T follicular helper cell (primary cell): Measurements from ENCODE around the gene HSD11B1.
A peak's percentile ranks its signal among the peaks of the same experiment; 100 is the strongest.

Experiments
- DNase-seq: peaks from one replicate; pipeline ENCODE4 v3.0.0-alpha.2; 2020; ENCODE audit warnings: low read depth

HSD11B1 gene

DNA sequence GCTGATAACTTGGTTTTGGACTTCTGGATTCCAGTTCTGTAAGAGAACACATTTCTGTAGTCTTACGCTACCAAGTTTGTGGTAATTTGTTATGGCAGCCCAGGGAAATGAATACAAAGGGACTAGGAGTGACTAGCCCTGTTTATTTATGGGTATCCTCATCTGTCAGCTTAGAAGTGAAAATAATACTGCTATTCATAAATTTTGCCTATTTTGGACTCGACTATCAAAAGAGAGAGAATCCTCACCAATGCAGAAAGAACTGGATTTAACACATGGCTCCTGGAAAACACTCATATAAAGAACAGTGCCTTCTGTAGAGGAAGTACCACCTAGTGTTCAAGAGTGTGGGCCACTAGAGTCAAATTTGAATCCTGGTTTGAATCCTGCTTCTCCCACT, 22.6 kb downstream of the HSD11B1 start:
- DNase-seq = no peak

DNA sequence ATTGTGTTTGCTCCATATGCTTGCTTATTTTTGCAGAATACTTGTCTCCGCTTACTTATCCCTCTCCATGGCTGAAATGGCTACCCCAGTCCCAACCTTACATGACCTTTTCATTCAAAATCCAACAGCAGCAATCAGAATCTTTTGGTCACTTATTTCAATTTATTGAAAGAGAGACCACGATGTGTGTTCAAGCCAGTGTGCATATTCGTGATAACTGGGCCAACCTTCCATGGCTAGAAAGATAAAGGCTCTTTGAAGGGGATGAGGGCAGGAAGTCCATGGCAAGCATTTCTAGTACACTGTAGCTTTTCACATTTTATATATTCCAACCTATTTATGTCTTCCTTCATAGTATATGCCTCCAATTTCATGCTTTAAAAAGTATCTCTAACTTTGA, 23.1 kb downstream of the HSD11B1 start:
- DNase-seq = no peak

DNA sequence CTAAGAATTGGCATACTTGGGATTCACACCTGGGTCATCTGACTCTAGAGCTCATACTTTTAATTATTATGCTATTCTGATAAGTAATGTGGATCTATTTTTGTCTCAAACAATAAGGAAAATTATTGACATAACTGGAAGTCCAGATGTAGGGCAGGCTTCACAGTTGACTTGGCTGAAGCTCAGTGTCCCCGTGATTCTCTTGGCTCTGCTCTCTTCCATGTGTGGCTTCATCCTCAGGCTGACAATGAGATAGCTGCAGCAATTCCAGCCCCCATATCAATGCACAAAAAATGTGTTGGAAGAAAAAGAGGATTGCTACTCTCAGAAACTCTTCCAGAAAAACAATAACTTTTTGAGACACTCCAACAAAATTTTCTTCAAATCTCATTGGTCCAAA, 23.8 kb downstream of the HSD11B1 start:
- DNase-seq = no peak

DNA sequence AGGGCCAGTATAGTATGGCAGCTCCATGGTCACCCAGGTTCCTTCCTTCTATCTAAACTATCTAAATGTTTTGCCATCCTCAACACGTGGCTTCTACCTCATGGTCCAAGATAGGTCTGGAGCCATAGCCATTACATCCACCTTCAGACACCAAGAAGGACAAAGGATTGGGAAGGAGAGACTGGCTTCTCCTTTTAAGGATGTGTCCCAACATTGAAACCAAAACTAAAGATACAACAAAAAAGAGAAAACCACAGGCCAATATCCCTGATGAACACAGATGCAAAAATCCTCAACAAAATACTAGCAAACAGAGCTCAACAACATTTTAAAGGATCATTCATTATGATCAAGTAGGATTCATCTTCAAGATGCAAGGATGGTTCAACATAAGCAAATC, 24.8 kb downstream of the HSD11B1 start:
- DNase-seq = no peak

DNA sequence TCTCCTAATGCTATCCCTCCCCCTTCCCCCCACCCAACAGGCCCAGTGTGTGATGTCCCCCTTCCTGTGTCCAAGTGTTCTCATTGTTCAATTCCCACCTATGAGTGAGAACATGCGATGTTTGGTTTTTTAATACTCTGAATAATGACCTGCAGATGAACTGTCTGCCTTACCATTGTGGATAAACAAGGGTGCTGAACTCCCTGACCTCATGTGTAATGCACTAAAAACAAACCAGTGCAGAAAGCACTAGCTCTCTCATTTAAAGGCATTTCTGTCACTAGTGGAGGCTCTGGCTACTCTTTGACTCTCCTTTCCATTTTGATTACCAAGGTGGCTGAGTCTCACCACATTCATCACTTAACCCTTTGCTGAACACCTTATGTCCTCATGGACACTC, 28.1 kb downstream of the HSD11B1 start:
- DNase-seq = no peak

DNA sequence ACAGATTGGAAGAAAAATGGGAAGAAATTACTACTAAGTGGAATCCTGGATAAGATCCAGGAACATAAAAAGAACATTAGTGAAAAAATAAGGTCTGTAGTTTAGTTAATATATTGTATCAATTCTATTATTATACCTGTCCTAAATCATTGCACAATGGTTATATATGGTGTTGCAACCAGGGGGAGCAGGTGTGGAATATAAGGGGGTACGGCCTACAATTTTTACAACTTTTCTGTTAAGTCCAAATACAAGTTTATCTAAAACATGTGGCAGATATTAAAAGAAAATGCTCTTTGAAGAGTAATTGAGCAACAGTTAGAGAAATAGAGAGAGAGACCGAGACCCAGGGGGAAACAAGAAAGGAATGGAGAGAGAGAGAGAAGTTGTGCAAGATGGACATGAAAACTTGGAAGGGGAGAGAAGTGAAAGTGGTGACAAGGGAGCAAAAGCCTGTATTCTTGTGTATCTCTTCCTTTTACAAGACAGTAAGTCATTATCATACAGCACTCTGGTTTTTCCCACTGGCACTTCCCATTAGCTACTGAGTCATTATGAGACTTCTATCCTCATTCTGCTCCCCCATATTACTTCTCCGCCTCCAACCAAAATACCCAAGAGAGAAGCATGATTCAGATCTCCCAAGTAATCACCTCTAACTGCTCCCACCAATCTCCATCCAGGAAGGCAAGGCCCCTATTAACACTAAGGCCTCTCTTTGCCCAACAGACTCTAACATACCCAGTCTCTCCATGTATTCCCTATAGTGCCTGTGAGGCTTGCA, 29.0 kb downstream of the HSD11B1 start:
- no peak for DNase-seq

DNA sequence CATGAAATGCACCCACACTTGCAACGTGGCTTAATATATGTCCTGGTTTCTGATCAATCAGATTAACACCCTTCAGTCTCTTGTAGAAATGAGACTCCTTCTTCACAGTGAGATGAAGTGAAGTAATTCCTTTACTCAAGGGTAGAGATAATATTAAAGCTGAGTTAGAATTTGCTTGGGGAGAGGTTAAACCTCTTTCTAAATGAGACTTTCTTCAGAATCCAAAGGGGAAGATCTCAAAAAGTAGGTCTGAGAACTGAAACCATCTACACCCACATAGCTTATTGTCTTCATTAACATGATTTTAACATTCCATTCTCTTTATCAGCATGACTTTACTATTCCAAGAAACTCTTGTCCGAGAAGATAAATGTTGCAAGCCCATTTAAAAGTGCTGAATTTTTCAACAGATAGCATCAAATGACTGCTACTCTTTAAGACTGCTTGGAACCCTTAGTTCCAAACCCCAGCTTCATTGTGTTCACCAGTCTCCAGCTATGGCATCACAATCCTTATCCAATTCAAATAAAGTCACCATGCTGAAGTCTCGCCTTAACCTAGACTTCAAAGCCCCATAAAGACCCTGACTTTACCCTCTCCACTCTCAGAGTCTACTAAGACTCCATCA, 32.0 kb downstream of the HSD11B1 start:
- DNase-seq = no peak

DNA sequence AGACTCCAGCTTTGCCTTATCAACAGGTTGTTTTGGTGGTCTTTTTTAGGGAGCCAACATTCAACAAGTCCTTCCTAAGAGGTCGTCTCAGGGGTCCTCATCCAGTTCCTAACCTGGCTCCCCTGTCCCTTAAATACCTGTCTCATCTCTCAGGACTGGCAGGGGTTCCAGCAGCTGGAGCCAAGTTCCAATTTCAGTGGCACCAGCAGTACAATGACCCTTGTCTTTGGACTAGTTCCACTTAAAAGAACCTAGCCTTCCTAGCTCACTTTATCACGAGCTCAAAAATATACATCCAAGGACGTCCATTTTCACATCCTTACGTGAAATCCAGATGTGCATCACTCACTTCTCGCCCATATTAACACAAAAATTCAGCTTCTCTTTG, 32.5 kb downstream of the HSD11B1 start:
- DNase-seq = no peak

DNA sequence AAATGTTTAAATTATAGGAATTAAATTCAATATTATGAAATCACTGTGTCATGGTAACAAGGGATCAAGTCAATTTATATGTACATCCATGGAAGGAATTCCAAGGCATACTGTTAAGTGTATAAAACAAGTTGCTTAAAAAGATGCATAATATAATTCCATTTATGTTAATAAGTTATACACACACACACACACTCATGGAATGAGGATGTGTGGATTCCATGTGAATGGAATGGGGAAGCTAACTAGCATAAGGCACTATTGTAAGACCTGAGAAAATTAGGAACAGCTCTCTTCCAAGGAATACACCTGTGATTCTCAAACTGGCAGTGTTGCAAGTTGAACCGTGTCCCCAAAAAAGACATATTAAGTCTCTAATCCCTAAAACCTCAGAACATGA, 33.6 kb downstream of the HSD11B1 start:
- DNase-seq = no peak

DNA sequence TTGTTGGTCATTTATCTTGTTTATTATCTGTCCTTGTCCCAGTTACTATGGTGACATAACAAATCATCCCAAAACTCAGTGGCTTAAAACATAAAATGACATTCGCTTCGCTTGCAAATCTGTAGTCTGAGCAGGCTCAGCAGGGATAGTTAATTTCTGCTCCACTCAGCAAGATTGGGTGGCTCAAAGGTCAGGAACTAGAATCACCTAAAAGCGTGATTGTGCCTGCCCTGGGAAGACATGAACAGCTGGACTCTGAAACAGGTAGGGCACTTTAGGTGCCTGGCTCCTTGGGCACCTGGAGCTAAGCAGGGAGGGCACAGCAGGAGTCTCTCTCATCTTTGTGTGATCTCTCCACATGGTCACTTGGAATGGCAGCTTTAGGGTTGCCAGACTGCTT, 36.5 kb downstream of the HSD11B1 start:
- no peak for DNase-seq

DNA sequence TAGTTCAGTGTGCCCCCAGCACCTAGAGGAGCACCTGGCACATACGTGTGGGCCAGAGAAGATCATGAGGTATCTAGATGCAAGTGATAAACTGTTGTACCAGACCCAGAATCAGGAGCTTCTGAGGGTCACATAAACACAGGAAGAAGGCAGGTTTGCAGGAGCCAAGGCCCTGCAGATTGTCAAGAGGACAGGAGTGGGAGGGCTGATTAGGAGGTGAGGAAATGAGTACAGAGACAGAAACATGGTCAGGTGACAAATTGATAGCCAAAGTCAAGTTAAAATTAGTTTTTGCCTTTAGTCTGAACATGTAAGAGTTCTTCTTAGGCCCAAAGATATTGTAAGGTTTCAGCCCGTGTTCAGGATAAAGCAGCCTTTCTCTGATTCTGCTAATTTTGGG, 37.2 kb downstream of the HSD11B1 start:
- DNase-seq = no peak

DNA sequence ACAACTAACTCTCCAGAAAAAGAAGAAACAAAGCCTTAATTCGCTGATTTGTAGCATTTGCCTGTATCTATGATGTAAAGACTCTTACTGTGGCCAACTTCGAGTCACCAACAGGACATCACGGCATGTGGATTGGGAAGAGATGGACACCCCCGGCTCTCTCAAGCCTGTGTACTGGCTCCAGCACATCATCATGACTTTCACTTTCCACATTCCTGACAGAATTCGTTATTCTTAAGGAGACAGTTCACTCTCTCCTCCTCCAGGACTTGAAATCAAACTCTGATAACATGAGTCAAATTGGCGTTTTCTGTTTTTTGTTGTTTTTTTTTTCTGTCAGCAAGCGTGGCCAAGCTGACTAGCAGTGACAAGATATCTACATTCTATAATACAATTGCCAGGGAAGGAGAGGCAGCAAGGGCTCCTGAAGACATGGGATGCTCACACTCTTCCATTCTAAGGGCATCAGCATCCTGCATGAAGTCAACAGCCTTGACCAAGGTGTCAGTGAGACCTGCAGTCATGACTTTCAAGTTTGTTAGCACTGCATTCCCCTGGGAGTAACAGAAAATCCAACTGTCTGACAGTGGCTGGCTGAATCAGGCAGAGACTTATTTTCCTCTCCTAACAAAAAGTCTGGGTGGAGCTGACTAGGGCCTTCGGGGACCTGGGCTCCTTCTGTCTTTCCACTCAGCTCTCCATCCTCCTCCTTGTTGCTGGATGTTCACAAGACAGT, 37.9 kb downstream of the HSD11B1 start:
- no peak for DNase-seq

DNA sequence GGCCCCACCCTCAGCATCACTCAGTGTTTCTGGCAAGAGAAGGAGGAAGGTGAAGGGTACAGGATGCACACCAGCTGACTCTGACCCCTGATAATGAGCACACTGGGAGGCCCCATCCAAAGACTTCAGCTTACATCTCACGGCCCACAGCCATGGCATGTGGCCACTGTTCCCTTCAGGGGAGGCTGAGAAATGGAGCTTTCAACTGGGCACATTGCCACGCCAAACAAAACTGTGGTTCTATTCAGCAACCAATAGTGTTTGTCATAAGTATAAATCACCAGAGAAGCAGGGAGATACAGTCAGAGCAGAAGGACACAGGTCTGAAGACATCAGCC, 38.5 kb downstream of the HSD11B1 start:
- no peak for DNase-seq

DNA sequence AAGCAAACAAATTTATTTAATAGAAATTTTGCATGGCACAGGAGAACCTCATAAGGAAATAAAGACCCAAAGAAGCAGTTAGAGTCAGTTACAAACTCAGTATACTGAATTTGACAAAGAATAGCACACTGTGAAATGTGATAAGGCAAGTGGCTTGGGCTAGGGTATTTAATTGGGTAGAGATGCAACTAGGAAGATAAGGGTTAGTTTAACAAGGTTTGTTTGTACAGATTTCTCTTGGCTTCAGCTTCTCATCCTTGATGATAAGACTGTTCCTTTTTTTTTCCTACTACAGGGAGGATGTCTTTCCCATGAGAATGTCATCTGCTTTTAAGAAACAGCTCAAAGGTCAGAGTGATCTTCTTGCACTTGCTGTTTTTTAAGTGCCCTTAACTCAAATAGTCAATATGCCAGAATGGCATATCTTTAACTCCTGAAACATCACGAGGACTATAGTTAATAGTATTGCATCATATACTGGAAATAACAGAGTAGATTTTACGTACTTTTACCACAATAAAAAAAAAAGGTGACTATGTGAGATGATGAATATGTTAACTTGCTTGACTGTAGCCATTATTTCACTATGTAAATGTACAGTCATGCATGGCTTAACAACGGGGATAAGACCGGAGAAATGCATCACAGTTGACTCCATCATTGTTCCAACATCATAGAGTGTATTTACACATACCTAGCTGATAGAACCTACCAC, 42.0 kb downstream of the HSD11B1 start:
- no peak for DNase-seq

DNA sequence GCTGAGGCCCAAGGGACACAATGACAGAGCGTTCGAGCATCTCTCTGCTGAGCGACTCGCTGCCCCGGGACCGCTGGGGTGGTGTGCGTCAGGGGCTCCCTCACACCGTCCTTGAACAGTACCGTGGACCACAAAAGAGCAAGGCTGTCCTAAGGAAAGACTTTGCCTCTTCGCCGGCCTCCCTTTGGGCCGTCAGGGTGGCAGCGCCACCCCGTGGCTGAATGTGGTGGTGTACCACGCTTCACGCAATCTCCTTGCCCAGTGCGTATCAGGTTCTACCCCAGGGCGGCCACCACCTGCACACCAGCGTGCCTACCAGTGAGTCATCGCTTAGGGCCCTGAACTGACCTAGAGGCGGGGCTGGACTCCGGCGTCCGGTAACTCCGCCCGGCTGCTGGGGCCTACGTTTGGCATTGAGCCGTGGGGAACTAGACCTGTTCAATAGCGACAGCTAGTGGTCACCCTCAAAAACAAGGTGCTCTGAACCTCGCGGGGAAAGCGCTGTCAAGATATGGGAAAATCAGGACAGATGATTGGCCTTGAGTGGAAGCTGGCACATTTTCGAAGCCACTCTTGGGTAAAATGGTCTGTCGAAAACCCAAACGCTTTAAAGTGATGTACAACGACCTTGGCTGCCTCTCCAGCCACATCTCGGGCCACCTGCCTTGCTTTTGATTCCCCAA, 43.1 kb downstream of the HSD11B1 start:
- peak; percentile 56 for DNase-seq

DNA sequence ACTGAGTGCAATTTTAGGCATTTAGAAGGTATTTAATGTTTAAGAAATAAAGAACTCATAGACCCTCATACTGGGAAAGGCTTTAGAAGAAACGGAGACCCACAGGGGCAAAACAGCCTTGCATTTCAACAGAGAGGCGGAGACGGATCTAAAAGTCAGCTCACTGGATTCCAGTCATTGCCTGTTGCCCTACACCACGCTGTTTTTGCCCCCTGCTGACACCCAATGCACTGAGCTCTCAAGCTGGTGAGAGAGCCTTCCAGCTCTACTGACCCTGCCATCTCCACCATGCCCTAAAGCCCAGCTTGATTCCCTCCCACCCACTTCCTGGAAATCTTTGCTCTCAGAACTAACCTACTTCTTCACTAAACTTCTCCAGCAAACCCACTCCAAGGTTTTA, 44.0 kb downstream of the HSD11B1 start:
- DNase-seq = no peak

DNA sequence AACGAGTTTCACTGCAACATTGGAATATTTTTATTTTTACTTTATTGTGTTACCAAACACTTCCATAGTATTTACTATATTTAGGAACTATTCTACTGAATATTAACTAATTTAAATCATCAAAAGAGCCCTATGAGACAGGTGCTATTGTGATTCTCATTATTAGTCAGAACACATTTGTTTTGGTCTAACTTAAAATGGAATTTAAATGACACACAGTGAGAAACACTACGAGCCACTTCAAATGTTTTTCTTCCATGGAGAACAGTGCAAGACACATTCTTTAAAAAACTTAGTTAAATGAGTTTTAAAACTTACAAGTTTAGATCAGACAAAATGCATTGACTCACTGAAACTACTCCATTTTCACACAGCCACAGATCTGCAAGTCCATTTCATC, 44.6 kb downstream of the HSD11B1 start:
- DNase-seq = no peak

DNA sequence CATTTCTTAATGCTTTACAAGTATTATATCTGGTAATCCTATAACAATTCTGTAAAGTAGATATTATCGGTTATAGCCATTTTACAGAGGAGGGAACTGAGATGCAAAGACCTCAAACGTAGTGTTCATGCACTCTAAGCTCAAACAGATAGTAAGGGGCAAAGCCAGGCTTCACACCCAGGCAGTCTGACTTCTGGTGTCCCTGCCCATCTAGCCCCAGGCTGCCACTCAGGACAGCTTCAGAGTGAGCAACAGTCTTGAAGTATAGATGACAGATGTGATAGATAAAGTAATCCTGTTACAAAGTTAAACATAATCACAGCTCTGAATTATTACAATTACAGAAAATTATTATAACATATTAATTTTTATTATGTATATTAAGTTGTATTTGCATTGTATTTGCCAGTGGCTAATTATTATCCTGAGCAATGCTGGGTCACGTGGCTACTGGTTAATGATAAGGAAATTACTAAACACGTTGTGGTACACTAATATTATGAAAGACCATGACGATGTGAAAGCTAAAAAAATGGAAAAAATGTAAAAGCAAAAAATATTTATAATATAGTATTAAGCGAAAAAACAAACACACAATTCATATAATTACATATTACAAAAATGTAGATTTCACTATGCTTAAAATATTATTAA, 45.2 kb downstream of the HSD11B1 start:
- no peak for DNase-seq

DNA sequence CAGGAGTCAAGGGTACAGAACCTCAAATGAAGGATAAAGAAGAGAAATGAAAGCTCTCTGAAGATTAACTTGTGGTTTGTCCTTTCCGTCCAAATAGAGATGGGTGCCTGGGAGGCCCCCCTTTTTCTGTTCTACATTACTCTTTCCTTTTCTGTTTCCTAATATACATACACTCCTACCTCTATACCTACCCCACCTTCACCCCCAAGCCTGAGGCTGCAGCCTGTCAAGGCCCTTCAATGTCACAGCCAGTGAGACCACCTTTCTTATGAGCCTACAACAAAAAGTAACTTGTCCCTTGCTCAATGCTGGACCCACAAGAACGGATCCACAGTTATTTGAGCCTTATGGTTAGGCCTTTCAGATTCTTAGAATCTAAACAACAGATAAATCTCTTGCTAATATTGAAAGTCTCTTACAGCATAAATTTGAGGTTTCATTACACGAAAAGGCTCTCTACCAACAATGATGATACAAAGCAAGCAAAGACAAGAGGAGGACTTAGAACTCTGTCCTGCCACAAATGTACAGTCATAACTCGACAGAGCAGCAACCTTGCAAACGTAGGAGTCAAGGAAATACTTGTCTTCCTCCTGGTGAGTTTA, 47.1 kb downstream of the HSD11B1 start:
- DNase-seq = no peak

DNA sequence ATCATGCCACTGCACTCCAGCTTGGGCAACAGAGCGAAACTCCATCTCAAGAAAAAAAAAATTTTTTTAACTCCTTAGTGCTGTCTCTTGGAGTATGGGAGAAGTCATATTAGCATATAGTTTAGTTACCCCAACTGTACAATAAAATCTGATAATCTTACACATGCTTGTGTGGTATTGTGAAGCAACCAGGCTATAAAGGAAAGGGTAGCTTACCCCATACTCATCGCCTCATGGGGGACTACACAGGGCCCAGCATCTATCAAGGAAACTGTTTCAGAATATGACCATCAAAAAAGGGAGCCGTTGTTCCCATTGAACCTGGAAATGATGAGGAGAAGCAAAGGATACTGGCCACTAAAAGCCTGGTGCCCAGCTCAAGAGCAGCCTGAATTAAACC, 48.2 kb downstream of the HSD11B1 start:
- DNase-seq = no peak

DNA sequence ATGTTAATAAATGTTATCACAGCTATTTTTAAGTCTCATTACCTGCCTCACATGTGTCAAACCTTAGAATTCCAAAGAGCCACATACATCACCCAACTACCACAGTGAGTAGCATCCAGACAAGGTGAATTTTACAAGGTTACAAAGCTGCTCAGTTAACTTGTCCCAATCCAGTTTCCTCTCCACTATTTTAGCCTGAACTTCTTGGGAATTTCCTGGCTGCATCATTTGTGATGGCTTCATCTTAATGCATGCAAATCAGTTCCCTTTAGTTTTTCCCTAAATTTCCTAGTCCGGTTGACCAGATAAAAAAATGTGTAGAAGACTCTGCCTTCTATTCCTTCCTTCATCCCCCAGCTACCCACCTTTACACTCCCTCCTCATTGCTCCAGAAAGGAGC, 50.6 kb downstream of the HSD11B1 start:
- no peak for DNase-seq
